T47D (cell line): ENCODE results near the gene DUSP15.
"Not testable (repeated sequence)": the region's sequence is repeated elsewhere in the genome, so short reads cannot be mapped to it uniquely, and the experiment has no call there.

Experiments used
- DNase-seq, 2 experiments: peaks; one replicate each; pipeline versions ENCODE4 v3.0.0 to v3.0.0-alpha.2; 2011 to 2012; ENCODE audit warnings: low read depth in 1 of 2, low spot score in 1 of 2
- JUND ChIP-seq: IDR thresholded peaks from 2 replicates; pipeline ENCODE4 v1.6.1; 2012; ENCODE audit warnings: low read depth
- in situ Hi-C: cut with HindIII; loops from 2 replicates; pipeline ENCODE4 v1.10.0; 2016; ENCODE audit warnings: low sequenced_read_pairs, low pct_unique_long_range_greater_than_20kb

Gene DUSP15

DNA sequence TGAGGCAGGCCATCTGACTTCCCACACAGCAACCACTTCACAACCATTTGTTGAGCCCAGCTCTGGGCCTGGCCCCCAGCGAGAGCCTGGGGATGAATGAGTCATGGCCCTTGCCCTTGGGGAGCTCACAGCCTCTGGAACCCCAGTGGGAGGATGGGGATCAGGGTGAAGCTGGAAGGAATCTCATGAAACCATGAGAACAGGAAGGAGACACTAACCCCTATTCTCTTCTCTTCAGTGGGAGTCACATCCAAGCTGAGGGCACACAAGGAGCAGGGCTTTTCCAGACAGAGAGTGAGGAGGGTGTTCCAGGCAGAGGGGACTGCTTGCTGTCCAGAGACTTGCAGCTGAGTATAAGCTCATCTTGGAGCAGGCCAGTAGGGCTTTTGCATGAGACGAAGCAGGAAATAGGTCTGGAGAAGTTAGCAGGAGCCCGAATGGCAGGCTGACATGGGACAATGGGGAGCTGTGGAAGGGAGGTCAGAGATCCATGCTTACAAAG is 32.4 kb downstream of the DUSP15 start:
- in situ Hi-C loops: no loop called here
- no peak for DNase-seq
- no peak for TF ChIP-seq JUND

DNA sequence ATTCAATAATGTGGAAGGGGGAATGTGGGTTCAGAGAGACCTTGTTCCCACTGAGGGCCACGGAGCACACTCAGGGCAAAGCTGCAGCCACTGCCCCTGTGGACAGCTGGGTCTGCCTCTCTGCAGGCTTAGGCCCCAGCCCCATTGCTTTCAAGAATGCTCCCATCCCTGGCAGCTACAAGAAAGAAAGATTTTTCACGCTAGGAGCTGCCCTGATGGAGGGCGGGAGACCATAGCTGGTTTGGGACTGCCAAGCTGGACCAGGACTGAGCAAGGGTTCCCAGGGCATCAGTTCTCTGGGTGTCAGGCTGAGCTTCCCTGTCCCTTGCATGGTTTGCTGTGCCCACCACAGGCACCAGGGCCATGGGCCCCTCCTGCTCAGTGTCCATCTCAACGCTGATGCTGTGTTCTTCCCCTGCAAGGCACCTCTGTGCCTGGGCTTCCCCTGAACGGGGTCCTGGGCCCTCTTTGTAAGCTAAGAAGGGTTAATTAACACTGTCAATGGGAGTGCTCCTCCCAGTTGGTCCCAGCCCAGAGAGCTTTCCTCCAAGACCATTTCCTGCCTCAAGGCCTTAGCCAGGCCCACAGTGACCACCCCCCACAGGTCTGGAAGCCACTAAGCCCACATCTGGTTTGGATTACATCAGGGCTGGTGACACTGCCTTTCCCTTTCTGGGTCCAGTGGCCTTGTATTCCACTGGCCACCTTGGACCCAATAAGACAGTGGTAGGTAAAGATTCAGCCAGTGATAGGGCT is 33.3 kb downstream of the DUSP15 start:
- DNase-seq: no peak
- in situ Hi-C loops: no loop called here
- no peak for TF ChIP-seq JUND

DNA sequence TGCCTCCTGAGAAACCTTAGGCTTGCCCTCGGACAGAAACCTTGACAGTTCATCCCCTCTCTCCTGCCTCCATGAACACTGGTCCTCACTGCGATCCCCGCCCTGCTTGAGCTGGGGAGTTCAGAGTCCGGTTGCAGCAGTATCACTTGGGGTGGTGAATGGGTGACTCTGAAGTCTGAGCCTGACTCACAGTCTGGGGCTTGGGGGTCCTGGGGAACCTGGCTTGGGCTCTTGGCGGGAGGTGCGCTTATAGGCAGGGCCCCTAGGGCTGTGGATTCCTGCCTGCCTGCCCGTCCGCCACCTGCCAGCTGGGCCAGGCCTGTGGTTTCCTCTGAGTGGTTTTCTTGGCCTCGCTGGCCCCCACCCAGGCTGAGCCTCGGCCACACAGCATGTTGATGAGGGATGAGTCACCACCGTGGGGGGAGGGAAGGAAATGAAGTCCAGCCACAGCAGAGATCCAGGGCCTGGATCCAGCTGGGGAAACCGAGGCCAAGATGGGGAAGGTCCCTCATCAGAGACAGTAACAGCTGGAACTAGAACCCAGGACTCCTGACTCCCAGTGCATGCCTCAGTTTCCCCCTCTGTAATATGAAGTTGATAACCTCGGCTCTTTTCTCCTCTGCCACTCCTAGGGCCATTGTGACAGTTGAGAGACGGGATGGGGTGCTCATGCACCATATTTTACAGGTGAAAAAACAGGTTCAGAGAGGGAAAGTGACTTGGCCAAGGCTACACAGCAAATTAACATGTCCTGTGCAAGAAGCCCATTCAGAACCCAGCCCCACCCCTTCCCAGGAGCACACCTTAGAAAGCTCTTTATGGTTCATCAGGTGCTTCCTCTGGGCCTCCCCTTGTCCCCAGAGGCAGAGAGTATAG is 34.1 kb downstream of the DUSP15 start:
- in situ Hi-C loops: no loop called here
- TF ChIP-seq JUND: no peak
- peak in 1 of 2 experiments; percentile 54 for DNase-seq

DNA sequence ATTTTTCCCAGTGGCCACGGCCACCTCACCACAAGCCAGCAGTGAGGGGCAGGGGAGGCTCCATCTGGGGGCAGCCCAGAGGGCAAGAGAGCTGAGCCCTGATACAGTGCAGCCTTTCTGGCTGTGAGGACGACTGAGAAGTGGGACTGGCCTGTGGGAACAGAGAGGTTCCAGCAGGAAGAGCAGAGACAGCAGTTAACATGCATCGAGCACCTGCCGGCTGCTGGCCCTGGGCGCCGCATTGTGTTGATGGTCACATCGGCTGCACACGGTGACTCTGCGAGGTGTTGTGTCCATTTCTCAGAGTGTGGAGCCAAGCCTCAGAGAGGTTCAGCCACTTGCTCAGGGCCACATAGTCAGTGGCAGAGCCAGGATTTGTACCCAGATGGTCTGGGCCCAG is 34.8 kb downstream of the DUSP15 start:
- in situ Hi-C loops: no loop called here
- no peak for TF ChIP-seq JUND
- DNase-seq: no peak

DNA sequence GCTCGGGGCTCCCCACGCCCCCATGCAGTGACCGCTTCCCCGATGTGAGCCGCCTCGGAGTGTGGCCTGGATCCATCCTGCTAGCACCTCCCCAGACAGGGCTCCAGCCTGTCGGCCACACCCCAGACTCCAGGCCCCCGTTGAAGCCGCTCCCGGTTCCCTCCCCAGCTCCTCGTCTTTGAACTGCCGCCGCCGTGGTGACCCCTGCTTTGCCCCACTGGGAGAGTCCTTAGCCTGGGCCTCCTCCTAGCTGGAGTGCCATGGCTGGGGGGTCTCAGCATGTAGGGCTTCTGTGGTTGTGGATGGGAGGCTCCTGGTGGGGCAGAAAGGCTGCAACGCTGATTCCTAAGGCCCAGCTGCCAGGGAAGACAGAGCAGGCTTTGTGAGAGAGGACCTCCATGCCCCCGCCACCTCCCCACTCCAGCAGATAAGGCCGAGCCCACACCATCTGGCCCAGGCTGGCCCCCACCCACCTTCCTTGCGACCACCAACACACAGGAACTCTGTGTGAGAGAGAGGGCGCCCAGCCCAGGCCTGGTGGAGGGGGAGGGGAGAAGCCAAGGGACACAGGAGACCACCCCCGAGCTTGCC is 36.3 kb downstream of the DUSP15 start:
- in situ Hi-C loops: no loop called here
- TF ChIP-seq JUND: no peak
- DNase-seq: no peak

DNA sequence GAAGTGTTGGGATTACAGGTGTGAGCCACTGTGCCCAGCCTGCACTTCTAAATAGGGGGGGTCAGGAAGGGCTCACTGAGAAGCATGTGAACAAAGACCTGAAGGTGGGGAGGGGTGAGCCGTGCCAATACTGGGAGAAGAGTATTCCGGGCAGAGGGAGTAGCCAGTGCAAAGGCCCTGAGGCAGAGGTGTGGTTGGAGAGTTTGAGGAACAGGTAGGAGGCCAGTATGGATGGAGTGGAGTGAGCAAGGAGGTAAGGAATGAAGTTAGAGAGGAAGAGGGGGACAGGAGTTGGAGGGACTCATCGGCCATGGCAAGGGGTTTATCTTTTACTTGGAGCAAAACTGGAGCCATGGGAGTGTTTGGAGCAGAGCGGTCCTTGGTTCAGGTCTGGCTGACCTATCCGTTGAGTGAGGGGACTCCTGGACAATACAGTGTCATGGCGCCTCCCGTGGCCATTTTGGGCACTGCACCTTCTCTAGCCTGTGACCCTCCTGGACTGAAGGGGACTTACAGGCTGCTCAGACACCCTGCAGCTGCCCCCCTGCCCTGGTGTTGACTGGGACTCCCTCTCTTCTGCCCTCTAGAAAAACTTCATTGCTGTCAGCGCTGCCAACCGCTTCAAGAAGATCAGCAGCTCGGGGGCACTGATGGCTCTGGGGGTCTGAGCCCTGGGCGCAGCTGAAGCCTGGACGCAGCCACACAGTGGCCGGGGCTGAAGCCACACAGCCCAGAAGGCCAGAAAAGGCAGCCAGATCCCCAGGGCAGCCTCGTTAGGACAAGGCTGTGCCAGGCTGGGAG is 37.0 kb downstream of the DUSP15 start:
- DNase-seq: peak; percentile 57 to 67
- in situ Hi-C loops: no loop called here
- TF ChIP-seq JUND: no peak

DNA sequence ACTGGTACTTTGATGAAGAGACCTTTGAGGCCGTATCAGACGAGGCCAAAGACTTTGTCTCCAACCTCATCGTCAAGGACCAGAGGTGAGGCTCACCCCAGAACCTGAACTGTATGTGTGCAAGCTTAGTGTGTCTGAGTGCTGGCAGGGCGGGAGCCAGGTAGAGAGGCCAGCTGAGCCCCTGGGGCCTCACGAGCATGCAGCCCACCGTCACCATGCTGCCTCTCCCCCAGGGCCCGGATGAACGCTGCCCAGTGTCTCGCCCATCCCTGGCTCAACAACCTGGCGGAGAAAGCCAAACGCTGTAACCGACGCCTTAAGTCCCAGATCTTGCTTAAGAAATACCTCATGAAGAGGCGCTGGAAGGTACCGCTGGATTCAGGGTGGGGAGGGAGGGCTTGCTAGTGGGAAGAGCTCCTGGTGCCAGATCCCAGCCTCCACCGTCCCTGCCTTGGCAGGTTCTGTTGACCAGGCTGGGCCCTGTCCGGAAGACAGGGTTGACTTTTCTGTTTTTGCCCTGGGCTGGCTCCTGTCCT is 38.5 kb downstream of the DUSP15 start:
- in situ Hi-C loops: no loop called here
- no peak for TF ChIP-seq JUND
- DNase-seq: no peak

DNA sequence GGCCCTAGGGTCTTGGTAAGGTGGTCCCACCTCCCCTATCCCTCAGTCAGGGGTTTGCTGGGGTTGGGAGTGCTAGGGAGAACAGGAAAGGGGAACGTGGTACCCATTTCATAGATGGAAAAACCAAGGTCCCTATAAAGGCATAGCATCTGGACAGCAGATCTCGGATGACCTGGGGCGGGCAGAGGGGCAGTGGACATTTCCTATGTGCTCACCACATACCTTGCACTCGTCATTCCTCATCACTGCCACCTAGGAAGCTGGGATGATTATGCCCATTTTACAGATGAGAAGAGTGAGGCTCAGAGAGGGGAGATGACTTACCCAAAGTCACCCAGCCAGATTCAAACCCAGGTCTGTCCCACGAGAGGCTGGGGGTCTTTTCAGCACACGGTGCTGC is 39.1 kb downstream of the DUSP15 start:
- no peak for TF ChIP-seq JUND
- no peak for DNase-seq
- in situ Hi-C loops: no loop called here

DNA sequence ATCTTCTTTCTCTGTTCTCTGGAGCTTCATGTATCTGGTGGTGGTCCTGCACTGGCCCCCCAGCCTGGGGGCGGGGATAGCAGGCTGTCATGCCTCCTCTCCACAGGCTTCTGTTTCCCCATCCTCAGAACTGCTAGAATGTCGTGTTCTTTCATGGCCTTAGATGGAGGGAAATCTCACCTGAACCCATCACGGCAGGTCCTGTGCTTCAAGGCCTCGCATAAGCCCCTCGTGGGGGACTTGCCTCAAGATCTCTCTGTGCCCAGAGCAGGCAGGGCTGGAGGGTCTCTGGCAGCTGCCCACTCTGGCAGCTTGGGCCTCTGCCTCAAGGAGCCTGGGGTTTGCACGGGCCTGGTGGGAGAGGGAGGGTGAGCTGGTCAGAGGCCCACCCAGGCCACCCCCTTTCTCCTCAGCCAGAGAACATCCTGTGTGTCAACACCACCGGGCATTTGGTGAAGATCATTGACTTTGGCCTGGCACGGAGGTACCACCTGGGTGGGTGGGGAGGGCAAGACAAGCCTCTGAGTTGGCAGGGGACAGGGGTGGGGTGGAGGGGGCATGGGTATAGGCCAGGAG is 39.8 kb downstream of the DUSP15 start:
- no peak for DNase-seq
- in situ Hi-C loops: no loop called here
- no peak for TF ChIP-seq JUND

DNA sequence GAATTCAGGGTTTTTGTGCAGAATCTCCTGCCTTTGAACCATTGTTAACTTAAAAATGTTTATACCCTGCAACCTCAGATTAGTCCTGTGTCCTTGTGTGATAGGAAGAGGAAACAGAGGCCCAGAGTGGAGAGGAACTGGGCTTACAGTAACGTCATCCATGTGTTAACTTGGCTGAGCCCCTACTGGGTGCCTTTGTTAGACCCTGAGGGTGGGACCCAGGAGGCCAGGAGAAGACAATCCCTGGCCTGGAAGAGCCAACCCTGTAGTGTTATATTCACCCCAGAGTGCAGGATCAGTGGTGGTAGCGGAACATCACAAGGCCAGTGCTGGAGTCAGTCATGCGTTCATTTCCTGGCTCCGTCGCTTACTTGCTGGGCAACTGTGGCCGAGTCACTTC is 40.6 kb downstream of the DUSP15 start:
- TF ChIP-seq JUND: no peak
- in situ Hi-C loops: no loop called here
- DNase-seq: no peak

DNA sequence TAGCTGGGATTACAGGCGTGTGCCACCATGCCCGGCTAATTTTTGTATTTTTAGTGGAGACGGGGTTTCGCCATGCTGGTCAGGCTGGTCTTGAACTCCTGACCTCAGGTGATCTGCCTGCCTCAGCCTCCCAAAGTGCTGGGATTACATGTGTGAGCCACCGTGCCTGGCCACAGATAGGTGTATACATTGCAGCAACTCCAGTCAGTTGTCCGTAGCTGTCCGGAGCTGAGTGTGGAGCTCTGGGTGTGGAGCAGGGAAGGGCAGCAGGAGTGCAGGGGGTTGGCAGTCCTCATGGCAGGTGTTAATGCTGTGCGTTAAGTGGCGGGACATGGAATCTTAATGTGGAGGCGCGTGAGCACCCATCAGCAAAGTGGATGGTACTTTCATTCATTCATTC is 42.3 kb downstream of the DUSP15 start:
- DNase-seq, in situ Hi-C loops: not testable (repeated sequence)

DNA sequence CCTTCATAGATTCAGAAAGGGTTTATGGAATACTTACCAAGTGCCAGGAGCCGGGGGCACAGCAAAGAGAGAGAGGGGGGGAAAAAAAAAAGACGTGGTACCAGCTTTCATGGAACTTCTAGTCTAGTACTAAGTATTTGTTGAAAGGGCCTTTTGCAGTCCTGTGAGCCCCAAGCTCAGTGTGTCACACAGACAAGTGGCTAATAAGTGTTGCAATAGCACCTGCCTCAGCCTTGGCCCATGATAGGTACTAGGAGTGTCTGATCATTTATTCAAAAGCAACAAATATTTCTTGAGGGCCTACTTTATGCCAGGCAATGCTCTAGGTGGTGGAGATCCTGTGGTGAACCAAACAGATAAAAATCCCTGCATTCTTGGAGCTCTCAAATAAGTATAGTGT is 43.3 kb downstream of the DUSP15 start:
- in situ Hi-C loops: no loop called here
- no peak for DNase-seq
- TF ChIP-seq JUND: no peak
